H1 (cell line): ENCODE data around the gene DPEP2NB. TPM values are rescaled to one million over a fixed set of nuclear protein-coding genes. Genes with fewer than 3 reads are reported as not detected.

Experiments used
- CTCF ChIA-PET: fragments of 300-600 bp; sonication (Branson Sonifier 250); formaldehyde crosslinking; loops from one replicate; lab custom pipeline; 2021; ENCODE audit not compliant: partially characterized antibody; lab: Charles Lee
- POLR2A ChIA-PET: fragments of 300-600 bp; sonication (Branson Sonifier 250); formaldehyde crosslinking; loops from one replicate; lab custom pipeline; 2021; ENCODE audit warnings: inconsistent platforms; ENCODE audit not compliant: partially characterized antibody; lab: Charles Lee
- DNase-seq, 2 experiments: peaks; one replicate each; pipeline versions ENCODE4 v3.0.0 to v3.0.0-alpha.2; 2010 to 2022; ENCODE audit warnings: low spot score in 2 of 2, low read depth in 1 of 2, mixed read lengths in 1 of 2
- FAIRE-seq: peaks from 2 replicates; lab custom pipeline; 2011; peaks lifted over from hg19 to GRCh38; lab: Jason Lieb, UNC
- H2AFZ ChIP-seq: 2 replicates; pipeline ENCODE4 v1.8.1; 2012; ENCODE audit warnings: low read length, inconsistent platforms
- H2AK5ac ChIP-seq: 2 replicates; pipeline ENCODE4 v1.6.1; 2013; ENCODE audit warnings: low read depth, low read length
- H2BK120ac ChIP-seq: replicated peaks from 2 replicates; pipeline ENCODE3; 2013; ENCODE audit warnings: low read depth, low read length, inconsistent platforms
- H2BK12ac ChIP-seq: 2 replicates; pipeline ENCODE4 v1.6.1; 2013; ENCODE audit warnings: low read depth, low read length
- H2BK15ac ChIP-seq: 2 replicates; pipeline ENCODE4 v1.6.1; 2013; ENCODE audit warnings: low read length
- H2BK20ac ChIP-seq: 2 replicates; pipeline ENCODE4 v1.6.1; 2013; ENCODE audit warnings: low read length
- H2BK5ac ChIP-seq: 2 replicates; pipeline ENCODE4 v1.6.1; 2013; ENCODE audit warnings: low read depth, low read length
- H3K14ac ChIP-seq: 2 replicates; pipeline ENCODE4 v1.6.1; 2013; ENCODE audit warnings: inconsistent platforms; ENCODE audit not compliant: insufficient read length
- H3K18ac ChIP-seq: 2 replicates; pipeline ENCODE4 v1.6.1; 2013; ENCODE audit warnings: low read length; ENCODE audit errors: extremely low read depth
- H3K23ac ChIP-seq: 2 replicates; pipeline ENCODE4 v1.6.1; 2013; ENCODE audit warnings: inconsistent platforms; ENCODE audit not compliant: insufficient read length
- H3K23me2 ChIP-seq: 2 replicates; pipeline ENCODE4 v1.6.1; 2013; ENCODE audit warnings: low read depth, low read length
- H3K27ac ChIP-seq: 2 replicates; pipeline ENCODE4 v1.6.1; 2011; ENCODE audit warnings: low read depth, low read length, inconsistent platforms
- H3K27me3 ChIP-seq, 4 experiments: replicated peaks in 1 of 4; 1 replicate in 1 of 4; 2 replicates in 3 of 4; pipeline versions ENCODE4 v1.6.1 to v1.8.1; 2011 to 2013; ENCODE audit warnings: low read length in 3 of 4, mild to moderate bottlenecking in 3 of 4, inconsistent platforms in 2 of 4, mixed read lengths in 2 of 4, moderate library complexity in 1 of 4; ENCODE audit not compliant: control insufficient read depth in 3 of 4, insufficient read depth in 3 of 4; ENCODE audit errors: extremely low read depth in 1 of 4
- H3K36me3 ChIP-seq, 4 experiments: 2 replicates each; pipeline versions ENCODE4 v1.6.1 to v1.8.1; 2011 to 2013; ENCODE audit warnings: mild to moderate bottlenecking in 4 of 4, low read length in 3 of 4, moderate library complexity in 2 of 4, control low read depth in 1 of 4, inconsistent platforms in 1 of 4; ENCODE audit not compliant: insufficient read depth in 4 of 4, control insufficient read depth in 2 of 4
- H3K4ac ChIP-seq: replicated peaks from 2 replicates; pipeline ENCODE3; 2013; ENCODE audit warnings: low read length, low read depth, mixed read lengths, inconsistent platforms; ENCODE audit not compliant: insufficient read length
- H3K4me1 ChIP-seq, 4 experiments: replicated peaks in 1 of 4; 1 replicate in 1 of 4; 2 replicates in 3 of 4; pipeline versions ENCODE4 v1.6.1 to v1.8.1; 2011 to 2013; ENCODE audit warnings: low read length in 3 of 4, inconsistent platforms in 2 of 4, mixed read lengths in 1 of 4; ENCODE audit not compliant: insufficient read depth in 4 of 4, control insufficient read depth in 3 of 4
- H3K4me2 ChIP-seq, 2 experiments: 2 replicates each; pipeline versions ENCODE4 v1.6.1 to v1.8.1; 2011 to 2013; ENCODE audit warnings: low read depth in 2 of 2, low read length in 2 of 2, control low read depth in 1 of 2, inconsistent platforms in 1 of 2, mild to moderate bottlenecking in 1 of 2; ENCODE audit not compliant: insufficient read depth in 1 of 2
- H3K4me3 ChIP-seq, 4 experiments: fragments of 200-600, 300-600 bp in 1 of 4; sonication (generic), shearing (Covaris generic), sonication (Bioruptor Twin) in 1 of 4; 2 replicates each; pipeline versions ENCODE4 v1.5.1 to v1.8.1; 2011 to 2016; ENCODE audit warnings: low read length in 4 of 4, low read depth in 3 of 4, control low read depth in 2 of 4, inconsistent platforms in 2 of 4, mild to moderate bottlenecking in 2 of 4, mixed read lengths in 1 of 4, moderate library complexity in 1 of 4; ENCODE audit not compliant: insufficient read depth in 2 of 4; ENCODE audit errors: extremely low read depth in 1 of 4
- H3K56ac ChIP-seq: replicated peaks from 2 replicates; pipeline ENCODE3; 2013; ENCODE audit warnings: low read depth, mild to moderate bottlenecking, mixed read lengths, low read length, inconsistent platforms; ENCODE audit not compliant: insufficient read length
- H3K79me1 ChIP-seq: 2 replicates; pipeline ENCODE4 v1.6.1; 2013; ENCODE audit warnings: low read depth, low read length, control low read depth
- H3K79me2 ChIP-seq, 2 experiments: 2 replicates each; pipeline versions ENCODE4 v1.6.1 to v1.8.1; 2012 to 2013; ENCODE audit warnings: low read length in 2 of 2, mild to moderate bottlenecking in 2 of 2, inconsistent platforms in 1 of 2; ENCODE audit not compliant: insufficient read depth in 2 of 2, control insufficient read depth in 1 of 2
- H3K9ac ChIP-seq, 4 experiments: replicated peaks in 1 of 4; 1 replicate in 1 of 4; 2 replicates in 3 of 4; pipeline versions ENCODE4 v1.6.1 to v1.8.1; 2011 to 2013; ENCODE audit warnings: low read depth in 3 of 4, low read length in 3 of 4, control low read depth in 2 of 4, mild to moderate bottlenecking in 2 of 4, moderate library complexity in 2 of 4, inconsistent platforms in 1 of 4; ENCODE audit errors: extremely low read depth in 1 of 4
- H3K9me3 ChIP-seq, 2 experiments: 2 replicates each; pipeline versions ENCODE4 v1.6.1 to v1.8.1; 2012 to 2013; ENCODE audit warnings: mild to moderate bottlenecking in 2 of 2, moderate library complexity in 2 of 2, control low read depth in 1 of 2, inconsistent platforms in 1 of 2, low read depth in 1 of 2, low read length in 1 of 2, mixed read lengths in 1 of 2; ENCODE audit not compliant: insufficient read depth in 2 of 2
- H4K20me1 ChIP-seq, 2 experiments: replicated peaks in 1 of 2; 2 replicates each; pipeline versions ENCODE3 to v1.8.1; 2011 to 2013; ENCODE audit warnings: inconsistent platforms in 2 of 2, low read length in 2 of 2, mild to moderate bottlenecking in 1 of 2; ENCODE audit not compliant: insufficient read depth in 2 of 2, control insufficient read depth in 1 of 2
- H4K5ac ChIP-seq: 2 replicates; pipeline ENCODE4 v1.6.1; 2013; ENCODE audit warnings: low read length, low read depth, mixed read lengths, inconsistent platforms; ENCODE audit not compliant: insufficient read length
- H4K8ac ChIP-seq: 2 replicates; pipeline ENCODE4 v1.8.0; 2013; ENCODE audit warnings: mild to moderate bottlenecking, moderate library complexity, low read length, inconsistent platforms; ENCODE audit not compliant: insufficient read depth; ENCODE audit errors: extremely low read depth
- H4K91ac ChIP-seq: replicated peaks from 2 replicates; pipeline ENCODE3; 2013; ENCODE audit warnings: low read length, mixed read lengths, inconsistent platforms; ENCODE audit not compliant: insufficient read length
- CBX8 ChIP-seq: fragments of 300-800, 300-1000 bp; sonication (generic); IDR thresholded peaks from 2 replicates; pipeline ENCODE4 v1.7.1; 2016; ENCODE audit warnings: low read depth, low read length, borderline replicate concordance
- GTF2F1 ChIP-seq: IDR thresholded peaks from 2 replicates; pipeline ENCODE4 v1.6.1; 2012; ENCODE audit warnings: low read depth, low read length, improper control_type of control experiment, borderline replicate concordance
- JUND ChIP-seq: IDR thresholded peaks from 2 replicates; pipeline ENCODE4 v1.6.1; 2011; ENCODE audit warnings: mild to moderate bottlenecking, improper control_type of control experiment, low read length
- RAD21 ChIP-seq, 2 experiments: IDR thresholded peaks in 1 of 2; conservative IDR thresholded peaks in 1 of 2; 2 replicates each; pipeline ENCODE4 v1.6.1; 2011; ENCODE audit warnings: low read depth in 2 of 2, low read length in 2 of 2, improper control_type of control experiment in 1 of 2, inconsistent platforms in 1 of 2, mild to moderate bottlenecking in 1 of 2, moderate library complexity in 1 of 2
- TBP ChIP-seq: IDR thresholded peaks from 2 replicates; pipeline ENCODE4 v1.6.1; 2011; ENCODE audit warnings: low read depth, low read length, improper control_type of control experiment
- YY1 ChIP-seq: IDR thresholded peaks from 2 replicates; pipeline ENCODE4 v1.6.1; 2011; ENCODE audit warnings: low read depth, mild to moderate bottlenecking, low read length
- WGBS, 2 experiments: shearing (Covaris generic) in 1 of 2; methylation state at CpG; one replicate each; pipeline versions ENCODE4 v1.1.6 to v1.1.7; 2013 to 2015; ENCODE audit warnings: low lambda C conversion rate in 2 of 2, mixed read lengths in 2 of 2, inconsistent platforms in 1 of 2, low coverage in 1 of 2, missing lambda C conversion rate in 1 of 2; ENCODE audit not compliant: insufficient replicate concordance in 2 of 2, insufficient coverage in 1 of 2, insufficient read length in 1 of 2; ENCODE audit errors: extremely low coverage in 1 of 2, missing lambda C conversion rate in 1 of 2; 5-methylcytosine and 5-hydroxymethylcytosine counted together
- polyA plus RNA-seq, 7 experiments: library from polyadenylated mRNA; depleted of rRNA in 3 of 7; stranded (reverse) in 5 of 7; unstranded in 2 of 7; fragments of >200 nt in 5 of 7; fragments of 200-250 nt in 2 of 7; gene quantifications; 1 replicate in 5 of 7; 2 replicates in 1 of 7; 4 replicates in 1 of 7; pipeline versions ENCODE4 v1.2.1 to v1.2.3, GENCODE V29; 2011 to 2013; ENCODE audit warnings: missing spikeins in 2 of 7, mixed read lengths in 2 of 7
- total RNA-seq: library from RNA; stranded (reverse); fragmentation: NEBNext Ultra II Directional; extraction: Animal tissue kit (Norgen Biotek cat#: 25700); gene quantifications from 2 replicates; pipeline ENCODE4 v1.2.1, GENCODE V29; 2021
- TF ChIP-seq, protein P1 (sequence below), 3 experiments: IDR thresholded peaks; 1 replicate in 2 of 3; 2 replicates in 1 of 3; pipeline versions ENCODE4 v1.5.1 to v1.6.1; 2011; ENCODE audit warnings: low read length in 3 of 3, mild to moderate bottlenecking in 3 of 3, inconsistent platforms in 2 of 3, low read depth in 1 of 3, moderate library complexity in 1 of 3; ENCODE audit not compliant: insufficient read depth in 1 of 3; ENCODE audit errors: control extremely low read depth in 1 of 3

Gene DPEP2NB
- total and polyA plus RNA-seq, 2 of the 8 experiments (the other 6 are each of a cell fraction or from before 2014, with no cell fraction given): not detected

DNA sequence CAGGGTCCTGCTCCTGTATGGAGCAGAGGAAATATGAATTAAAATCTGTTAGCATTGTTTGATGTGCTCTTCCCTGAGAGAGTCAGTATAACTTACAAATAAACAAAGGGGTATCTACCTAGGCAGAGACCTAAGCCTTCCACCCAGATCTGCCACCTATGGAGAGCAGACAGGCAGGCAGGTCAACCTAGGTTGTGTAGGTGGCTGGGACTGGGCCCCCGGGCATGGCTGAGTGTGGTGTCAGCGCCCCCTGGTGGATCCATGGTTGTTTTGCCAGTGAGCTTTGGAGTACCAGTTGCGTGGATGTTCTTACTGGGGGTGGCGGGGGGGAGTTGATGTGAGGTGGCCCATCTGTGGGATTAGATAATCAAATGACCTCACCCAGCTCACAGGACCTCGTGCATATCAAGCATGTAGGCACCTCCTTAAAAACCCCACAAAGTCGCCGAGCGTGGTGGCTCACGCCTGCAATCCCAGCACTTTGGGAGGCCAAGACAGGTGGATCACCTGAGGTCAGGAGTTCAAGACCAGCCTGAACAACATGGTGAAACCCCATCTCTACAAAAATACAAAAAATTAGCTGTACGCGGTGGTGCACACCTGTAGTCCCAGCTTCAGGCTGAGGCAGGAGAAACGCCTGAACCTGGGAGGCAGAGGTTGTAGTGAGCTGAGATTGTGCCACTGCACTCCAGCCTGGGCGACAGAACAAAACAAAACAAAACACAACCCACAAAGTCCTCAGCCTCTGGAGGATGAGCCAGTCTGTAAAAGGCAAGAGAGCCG lies 25.0 kb upstream of the DPEP2NB start:
- CTCF ChIA-PET: interaction anchor here (0.6 to 4.1 kb wide), 53 partner anchors 8 to 540 kb away, joined by 3 to 41 read pairs (median 5); partner anchors contain the start of genes CTRL, DDX28, DPEP2 and DUS2
- Histone ChIP-seq H4K8ac (0 out of 2 replicates have a peak overlapping the region, but pooled peaks have one; percentile 4), H3K23me2 (no peaks in the 10 kb centered on the region), H2BK5ac (no peak overlapping the region), H3K4me3 (no peak overlapping the region), H3K27ac (no peak overlapping the region), H3K9ac (no peak overlapping the region), H3K4me1 (no peaks in the 10 kb centered on the region), H3K27me3 (no peaks in the 10 kb centered on the region), H4K5ac (no peak overlapping the region), H3K14ac (no peak overlapping the region), H2AFZ (no peak overlapping the region), H4K20me1 (no peaks in the 10 kb centered on the region), H3K36me3 (peaks cover 2 to 6% (median 3%) of the 10 kb centered on the region in 4 experiments; a peak in 4 of 8 replicates), H3K23ac (no peak overlapping the region), H2BK12ac (no peak overlapping the region), H3K79me1 (no peaks in the 10 kb centered on the region), H3K79me2 (no peaks in the 10 kb centered on the region), H3K9me3 (no peaks in the 10 kb centered on the region), H3K4me2 (no peak overlapping the region), H4K91ac (no peak overlapping the region), H3K4ac (no peak overlapping the region), H2BK120ac (no peak overlapping the region), H2BK15ac (no peak overlapping the region), H3K56ac (no peak overlapping the region), H3K18ac (no peak overlapping the region), H2BK20ac (no peak overlapping the region), H2AK5ac (no peak overlapping the region)
- DNase-seq: peak; percentile 76 to 96
- 75% methylated on average over 14 of the region's 14 CpGs; no CpG with 5 or more reads in 1 of the 2 experiments for WGBS, 2 experiments
- TF ChIP-seq, protein P1, sequence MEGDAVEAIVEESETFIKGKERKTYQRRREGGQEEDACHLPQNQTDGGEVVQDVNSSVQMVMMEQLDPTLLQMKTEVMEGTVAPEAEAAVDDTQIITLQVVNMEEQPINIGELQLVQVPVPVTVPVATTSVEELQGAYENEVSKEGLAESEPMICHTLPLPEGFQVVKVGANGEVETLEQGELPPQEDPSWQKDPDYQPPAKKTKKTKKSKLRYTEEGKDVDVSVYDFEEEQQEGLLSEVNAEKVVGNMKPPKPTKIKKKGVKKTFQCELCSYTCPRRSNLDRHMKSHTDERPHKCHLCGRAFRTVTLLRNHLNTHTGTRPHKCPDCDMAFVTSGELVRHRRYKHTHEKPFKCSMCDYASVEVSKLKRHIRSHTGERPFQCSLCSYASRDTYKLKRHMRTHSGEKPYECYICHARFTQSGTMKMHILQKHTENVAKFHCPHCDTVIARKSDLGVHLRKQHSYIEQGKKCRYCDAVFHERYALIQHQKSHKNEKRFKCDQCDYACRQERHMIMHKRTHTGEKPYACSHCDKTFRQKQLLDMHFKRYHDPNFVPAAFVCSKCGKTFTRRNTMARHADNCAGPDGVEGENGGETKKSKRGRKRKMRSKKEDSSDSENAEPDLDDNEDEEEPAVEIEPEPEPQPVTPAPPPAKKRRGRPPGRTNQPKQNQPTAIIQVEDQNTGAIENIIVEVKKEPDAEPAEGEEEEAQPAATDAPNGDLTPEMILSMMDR (IDR thresholded peaks at IDR 0.05; ENCODE audit: control extremely low read depth in 1 of 3, insufficient read depth in 1 of 3, low read depth in 1 of 3, low read length in 3 of 3): peak; percentile 89 to 97 (median 96)
- TF ChIP-seq RAD21 (IDR thresholded peaks at IDR 0.05 in 1 of 2, conservative IDR thresholded peaks at IDR 0.05 in 1 of 2; ENCODE audit: low read depth in 2 of 2, low read length in 2 of 2) (peak; percentile 97), YY1 (peak; percentile 36; the same call in 1 of the 2 replicates), CBX8 (no peak), GTF2F1 (no peak), JUND (0 out of 2 replicates have a peak, but pooled peaks have one; percentile 18), TBP (peak; percentile 18; the same call in 1 of the 2 replicates)
- POLR2A ChIA-PET: interaction anchor here (0.7 to 3.6 kb wide), 3 partner anchors 18 to 43 kb away, joined by 3 to 17 read pairs (median 3); partner anchors contain the start of genes DDX28 and DUS2
- FAIRE-seq: peak; percentile 48
